WERI-Rb-1 (cell line): ENCODE data around the gene LBR.
"Not testable (repeated sequence)": the region's sequence is repeated elsewhere in the genome, so short reads cannot be mapped to it uniquely, and the experiment has no call there.

Experiments
- DNase-seq: peaks from one replicate; pipeline ENCODE4 v3.0.0-alpha.2; 2020
- H3K27ac ChIP-seq: fragments of 250-450 bp; sonication (Bioruptor Pico); 2 replicates; pipeline ENCODE4 v1.5.1; 2020; ENCODE audit warnings: mild to moderate bottlenecking, moderate library complexity
- H3K27me3 ChIP-seq: fragments of 250-450 bp; sonication (Bioruptor Pico); 2 replicates; pipeline ENCODE4 v1.5.1; 2021; ENCODE audit warnings: mild to moderate bottlenecking, low read depth, moderate library complexity; ENCODE audit not compliant: insufficient read depth, severe bottlenecking
- H3K36me3 ChIP-seq: fragments of 250-450 bp; sonication (Bioruptor Pico); 2 replicates; pipeline ENCODE4 v1.5.1; 2020; ENCODE audit warnings: mild to moderate bottlenecking, moderate library complexity
- H3K4me3 ChIP-seq: 2 replicates; pipeline ENCODE4 v1.5.1; 2011; ENCODE audit warnings: low read depth, mild to moderate bottlenecking, control low read depth, low read length
- H3K9me3 ChIP-seq: fragments of 250-450 bp; sonication (Bioruptor Pico); 2 replicates; pipeline ENCODE4 v1.5.1; 2021; ENCODE audit warnings: mild to moderate bottlenecking, moderate library complexity; ENCODE audit not compliant: severe bottlenecking
- CTCF ChIP-seq: IDR thresholded peaks from 2 replicates; pipeline ENCODE4 v1.5.1; 2011; ENCODE audit warnings: low read depth, mild to moderate bottlenecking, control low read depth, inconsistent platforms, low read length

Gene LBR

GRCh38 chr1:225407755-225408154 is 20.1 kb downstream of the LBR start:
- peaks cover 7% of the 10 kb centered on the region; the same call in 1 of the 2 replicates for H3K36me3 ChIP-seq

GRCh38 chr1:225406976-225407725 is 20.7 kb downstream of the LBR start:
- no peaks in the 10 kb centered on the region for H3K9me3 ChIP-seq
- H3K4me3 ChIP-seq: no peak overlapping the region
- no peaks in the 10 kb centered on the region for H3K27me3 ChIP-seq
- no peak for TF ChIP-seq CTCF
- H3K27ac ChIP-seq: no peak overlapping the region
- peaks cover 7% of the 10 kb centered on the region; the same call in 1 of the 2 replicates for H3K36me3 ChIP-seq
- no peak for DNase-seq

More at GRCh38 chr1:225407755-225408154, 20.1 kb downstream of the LBR start:
- no peak for TF ChIP-seq CTCF
- no peak overlapping the region for H3K27ac ChIP-seq
- H3K4me3 ChIP-seq: no peak overlapping the region
- no peak for DNase-seq
- H3K27me3 ChIP-seq: no peaks in the 10 kb centered on the region
- no peaks in the 10 kb centered on the region for H3K9me3 ChIP-seq

- Histone ChIP-seq H3K9me3 (no peaks in the 10 kb centered on the region), H3K27ac (no peak overlapping the region), H3K27me3 (no peaks in the 10 kb centered on the region), H3K4me3 (no peak overlapping the region), H3K36me3 (peaks cover 7% of the 10 kb centered on the region; the same call in 1 of the 2 replicates)
- TF ChIP-seq CTCF: no peak
- DNase-seq: no peak
Observed at GRCh38 chr1:225400968-225401367, 26.9 kb downstream of the LBR start.

- no peak for TF ChIP-seq CTCF
- H3K9me3 ChIP-seq: no peaks in the 10 kb centered on the region
- DNase-seq: no peak
- no peaks in the 10 kb centered on the region for H3K27me3 ChIP-seq
- no peaks in the 10 kb centered on the region; the same call in 1 of the 2 replicates for H3K36me3 ChIP-seq
- no peak overlapping the region for H3K4me3 ChIP-seq
- no peak overlapping the region for H3K27ac ChIP-seq
Observed at GRCh38 chr1:225396357-225396756, 31.5 kb downstream of the LBR start.

GRCh38 chr1:225389843-225390242 is 38.0 kb downstream of the LBR start:
- Histone ChIP-seq H3K27me3 (no peaks in the 10 kb centered on the region), H3K36me3 (no peaks in the 10 kb centered on the region), H3K27ac (no peak overlapping the region), H3K9me3 (no peaks in the 10 kb centered on the region), H3K4me3 (no peak overlapping the region)
- no peak for DNase-seq
- TF ChIP-seq CTCF: no peak

GRCh38 chr1:225388372-225388771 is 39.5 kb downstream of the LBR start:
- no peak overlapping the region for H3K27ac ChIP-seq
- no peak for DNase-seq
- no peaks in the 10 kb centered on the region for H3K36me3 ChIP-seq
- H3K4me3 ChIP-seq: no peak overlapping the region
- H3K9me3 ChIP-seq: no peaks in the 10 kb centered on the region
- H3K27me3 ChIP-seq: no peaks in the 10 kb centered on the region
- no peak for TF ChIP-seq CTCF

GRCh38 chr1:225386860-225387259 is 41.0 kb downstream of the LBR start:
- not testable (repeated sequence) for DNase-seq, H3K27ac ChIP-seq, H3K36me3 ChIP-seq, H3K9me3 ChIP-seq, H3K27me3 ChIP-seq, H3K4me3 ChIP-seq
